GM23248 (cell line): ENCODE measurements around the gene C12orf43. TPM values are rescaled to one million over a fixed set of nuclear protein-coding genes. Genes with fewer than 3 reads are reported as not detected.

Source experiments
- DNase-seq: peaks from one replicate; pipeline ENCODE4 v3.0.0-alpha.2; 2015
- H2AFZ ChIP-seq: fragments of 200-600 bp; sonication (generic); 2 replicates; pipeline ENCODE4 v1.6.1; 2016; ENCODE audit warnings: antibody characterized with exemption
- H3F3A ChIP-seq: fragments of 200-600 bp; sonication (generic); 2 replicates; pipeline ENCODE4 v1.6.1; 2016; ENCODE audit warnings: mild to moderate bottlenecking, antibody characterized with exemption, mixed run types; ENCODE audit not compliant: insufficient read depth
- H3K27ac ChIP-seq: fragments of 200-600 bp; sonication (generic); 2 replicates; pipeline ENCODE4 v1.5.1; 2016; ENCODE audit warnings: mild to moderate bottlenecking
- H3K27me3 ChIP-seq: fragments of 200-600 bp; sonication (generic); replicated peaks from 2 replicates; pipeline ENCODE4 v1.6.1; 2016; ENCODE audit warnings: mild to moderate bottlenecking; ENCODE audit not compliant: insufficient read depth
- H3K36me3 ChIP-seq: fragments of 200-600 bp; sonication (generic); 2 replicates; pipeline ENCODE4 v1.6.1; 2016; ENCODE audit warnings: low read depth, mild to moderate bottlenecking
- H3K4me1 ChIP-seq: fragments of 200-600 bp; sonication (generic); 2 replicates; pipeline ENCODE4 v1.6.1; 2016; ENCODE audit warnings: mild to moderate bottlenecking; ENCODE audit not compliant: insufficient read depth
- H3K4me2 ChIP-seq: fragments of 200-600 bp; sonication (generic); one replicate; pipeline ENCODE4 v1.6.1; 2016; ENCODE audit warnings: mild to moderate bottlenecking; ENCODE audit not compliant: unreplicated experiment
- H3K4me3 ChIP-seq: fragments of 200-600 bp; sonication (generic); 2 replicates; pipeline ENCODE4 v1.5.1; 2016; ENCODE audit warnings: mild to moderate bottlenecking
- H3K79me2 ChIP-seq: fragments of 200-600 bp; sonication (generic); 2 replicates; pipeline ENCODE4 v1.6.1; 2016; ENCODE audit warnings: mild to moderate bottlenecking; ENCODE audit not compliant: insufficient read depth
- H3K9ac ChIP-seq: fragments of 200-600 bp; sonication (generic); 2 replicates; pipeline ENCODE4 v1.6.1; 2016; ENCODE audit warnings: mild to moderate bottlenecking
- H3K9me2 ChIP-seq: fragments of 200-600 bp; sonication (generic); 2 replicates; pipeline ENCODE4 v1.6.1; 2016; ENCODE audit warnings: mixed run types, mild to moderate bottlenecking, moderate library complexity; ENCODE audit not compliant: insufficient read depth
- H3K9me3 ChIP-seq: fragments of 200-600 bp; sonication (generic); one replicate; pipeline ENCODE4 v1.6.1; 2017; ENCODE audit warnings: low read depth
- H4K20me1 ChIP-seq: fragments of 200-600 bp; sonication (generic); 2 replicates; pipeline ENCODE4 v1.6.0; 2016; ENCODE audit not compliant: insufficient read depth
- EZH2 ChIP-seq: fragments of 200-600 bp; sonication (generic); IDR thresholded peaks from 2 replicates; pipeline ENCODE4 v1.6.1; 2018; ENCODE audit warnings: antibody characterized with exemption, mild to moderate bottlenecking; ENCODE audit not compliant: insufficient read depth, poor library complexity, severe bottlenecking
- EZH2phosphoT487 ChIP-seq: fragments of 200-600 bp; sonication (generic); IDR thresholded peaks from 2 replicates; pipeline ENCODE4 v1.6.1; 2018; ENCODE audit warnings: antibody characterized with exemption, moderate library complexity, mild to moderate bottlenecking, low read depth; ENCODE audit not compliant: insufficient read depth
- WGBS, 2 experiments: methylation state at CpG; one replicate each; pipeline ENCODE4 v1.1.6; 2015 to 2017; ENCODE audit warnings: low lambda C conversion rate in 2 of 2, low coverage in 1 of 2; ENCODE audit errors: missing lambda C conversion rate in 2 of 2; 5-methylcytosine and 5-hydroxymethylcytosine counted together
- in situ Hi-C: fragments of 300-500 bp; cut with MboI; formaldehyde crosslinking; loops from 2 replicates; pipeline ENCODE4 v1.15.0; 2020
- polyA plus RNA-seq: library from polyadenylated mRNA; unstranded; fragments of >200 nt; fragmentation: Nextera tagmentation; extraction: Ambion mirVana; gene quantifications from 2 replicates; pipeline ENCODE4 v1.2.1, GENCODE V29; 2016
- total RNA-seq: library from RNA; depleted of rRNA; stranded (reverse); fragments of >200 nt; shearing (Covaris generic); gene quantifications from 2 replicates; pipeline ENCODE4 v1.2.3, GENCODE V29; 2014

Gene C12orf43
- total and polyA plus RNA-seq, 2 experiments from 2014 or later, result 12.4 to 16.6 TPM

- Histone ChIP-seq H3K4me3 (no peak overlapping the region), H3K4me1 (no peaks in the 10 kb centered on the region), H3K36me3 (no peaks in the 10 kb centered on the region), H3K27ac (no peak overlapping the region), H3K79me2 (peaks cover 24% of the 10 kb centered on the region), H3K9me3 (no peaks in the 10 kb centered on the region), H3K9ac (no peak overlapping the region), H3K27me3 (no peaks in the 10 kb centered on the region), H2AFZ (no peak overlapping the region), H3K9me2 (no peaks in the 10 kb centered on the region), H4K20me1 (no peaks in the 10 kb centered on the region), H3F3A (no peaks in the 10 kb centered on the region), H3K4me2 (no peak overlapping the region)
- no peak for DNase-seq
- WGBS, 2 experiments, result 89 to 93% methylated on average over 15 of the region's 15 CpGs
- in situ Hi-C loops, result no loop called here
- no peak for TF ChIP-seq EZH2
- no peak for TF ChIP-seq EZH2phosphoT487
Measured at GRCh38 chr12:121017966-121018491, 1.7 kb upstream of the C12orf43 start.

GRCh38 chr12:121013715-121014114 is 2.6 kb downstream of the C12orf43 start:
- Histone ChIP-seq H3F3A (no peaks in the 10 kb centered on the region), H3K79me2 (peaks cover 25% of the 10 kb centered on the region), H3K27me3 (no peaks in the 10 kb centered on the region), H4K20me1 (no peaks in the 10 kb centered on the region), H3K4me2 (no peak overlapping the region), H3K4me3 (no peak overlapping the region), H3K9ac (no peak overlapping the region), H3K36me3 (peaks cover 5% of the 10 kb centered on the region; the same call in 1 of the 2 replicates), H3K27ac (no peak overlapping the region), H3K9me3 (no peaks in the 10 kb centered on the region), H3K9me2 (no peaks in the 10 kb centered on the region), H3K4me1 (no peaks in the 10 kb centered on the region), H2AFZ (no peak overlapping the region)
- TF ChIP-seq EZH2 (no peak), EZH2phosphoT487 (no peak)
- no peak for DNase-seq
- in situ Hi-C loops, result no loop called here
- WGBS, 2 experiments, result 78 to 79% methylated on average over 3 of the region's 3 CpGs

- no peak overlapping the region for H3K27ac ChIP-seq
- WGBS, 2 experiments, result 83 to 89% methylated on average over 6 of the region's 6 CpGs
- no peak overlapping the region for H3K9ac ChIP-seq
- H3F3A ChIP-seq, result no peaks in the 10 kb centered on the region
- peaks cover 5% of the 10 kb centered on the region; the same call in 1 of the 2 replicates for H3K36me3 ChIP-seq
- no peak overlapping the region for H2AFZ ChIP-seq
- H3K9me2 ChIP-seq, result no peaks in the 10 kb centered on the region
- no peaks in the 10 kb centered on the region for H3K4me1 ChIP-seq
- DNase-seq, result no peak
- H3K9me3 ChIP-seq, result no peaks in the 10 kb centered on the region
- H4K20me1 ChIP-seq, result no peaks in the 10 kb centered on the region
- H3K4me2 ChIP-seq, result no peak overlapping the region
- no peaks in the 10 kb centered on the region for H3K27me3 ChIP-seq
- no peak for TF ChIP-seq EZH2
- no peak for TF ChIP-seq EZH2phosphoT487
- in situ Hi-C loops, result no loop called here
- H3K79me2 ChIP-seq, result peaks cover 25% of the 10 kb centered on the region
- H3K4me3 ChIP-seq, result no peak overlapping the region
Measured at GRCh38 chr12:121011820-121012219, 4.5 kb downstream of the C12orf43 start.

DNA sequence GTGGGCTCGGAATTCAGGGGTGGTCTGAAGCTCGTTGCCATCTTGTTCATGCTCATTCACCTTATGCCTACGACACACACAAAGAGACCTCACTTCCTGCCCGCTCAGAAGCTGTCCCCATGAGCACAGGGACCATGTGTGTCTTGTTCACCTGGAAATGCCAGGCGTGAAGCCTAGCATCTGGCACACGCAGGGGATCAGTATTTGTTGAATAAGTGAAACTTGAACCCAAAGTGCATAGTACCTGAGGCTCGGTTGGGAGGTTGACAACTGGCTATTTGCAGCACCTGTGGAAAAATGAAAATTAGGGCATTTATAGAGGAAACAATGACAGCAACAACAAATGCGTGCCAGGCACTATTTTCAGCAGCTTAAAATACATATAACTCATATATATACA is 5.4 kb downstream of the C12orf43 start:
- Histone ChIP-seq H3K36me3 (peaks cover 9% of the 10 kb centered on the region; the same call in 1 of the 2 replicates), H3K27ac (no peak overlapping the region), H3K9ac (no peak overlapping the region), H3K4me3 (no peak overlapping the region), H2AFZ (no peak overlapping the region), H3K9me3 (no peaks in the 10 kb centered on the region), H4K20me1 (no peaks in the 10 kb centered on the region), H3K9me2 (no peaks in the 10 kb centered on the region), H3F3A (no peaks in the 10 kb centered on the region), H3K79me2 (peaks cover 23% of the 10 kb centered on the region), H3K4me1 (no peaks in the 10 kb centered on the region), H3K27me3 (no peaks in the 10 kb centered on the region), H3K4me2 (no peak overlapping the region)
- 86 to 90% methylated on average over 8 of the region's 8 CpGs for WGBS, 2 experiments
- DNase-seq, result no peak
- in situ Hi-C loops, result no loop called here
- TF ChIP-seq EZH2phosphoT487, result no peak
- TF ChIP-seq EZH2, result no peak

DNA sequence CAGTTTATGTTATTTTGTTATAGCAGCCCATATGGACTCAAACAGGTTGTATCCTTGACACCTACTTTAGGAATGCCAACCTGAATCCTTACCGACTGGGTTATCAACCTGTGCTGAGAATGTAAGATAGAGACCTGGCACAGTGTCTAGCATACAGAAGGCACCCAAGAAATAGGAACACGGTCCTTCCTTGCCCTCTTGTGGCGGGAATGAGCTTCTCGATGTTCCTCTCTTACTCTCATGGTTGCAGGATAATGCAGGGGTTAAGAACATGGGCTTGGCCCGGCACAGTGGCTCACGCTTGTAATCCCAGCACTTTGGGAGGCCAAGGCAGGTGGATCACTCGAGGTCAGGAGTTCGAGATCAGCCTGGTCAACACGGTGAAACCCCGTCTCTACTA is 6.5 kb downstream of the C12orf43 start:
- TF ChIP-seq EZH2phosphoT487 (no peak), EZH2 (no peak)
- Histone ChIP-seq H3K4me2 (no peak overlapping the region), H3K79me2 (peaks cover 12% of the 10 kb centered on the region), H4K20me1 (no peaks in the 10 kb centered on the region), H3K4me1 (no peaks in the 10 kb centered on the region), H3K4me3 (no peak overlapping the region), H3K27ac (no peak overlapping the region), H3K9me3 (no peaks in the 10 kb centered on the region), H3K9me2 (no peaks in the 10 kb centered on the region), H3K9ac (no peak overlapping the region), H3K27me3 (no peaks in the 10 kb centered on the region), H3F3A (no peaks in the 10 kb centered on the region), H2AFZ (no peak overlapping the region), H3K36me3 (peaks cover 9% of the 10 kb centered on the region; the same call in 1 of the 2 replicates)
- in situ Hi-C loops, result no loop called here
- DNase-seq, result peak; percentile 50
- WGBS, 2 experiments, result 69 to 70% methylated on average over 10 of the region's 10 CpGs
